OCI-LY7 (cell line): ENCODE data around the gene MVD. TPM values are rescaled to one million over a fixed set of nuclear protein-coding genes. Genes with fewer than 3 reads are reported as not detected.

Experiments
- BruUV-seq: library from RNA; stranded (reverse); fragments of 400-500 nt; replicated peaks from 2 replicates; lab custom pipeline; 2021; lab: Mats Ljungman, UMichigan
- CTCF ChIA-PET: fragments of 300-600 bp; sonication (Branson Sonifier 250); formaldehyde crosslinking; loops from one replicate; lab custom pipeline; 2022; ENCODE audit warnings: antibody characterized with exemption; ENCODE audit not compliant: unreplicated experiment; lab: Charles Lee
- POLR2A ChIA-PET: fragments of 300-600 bp; sonication (Branson Sonifier 250); formaldehyde crosslinking; loops from one replicate; lab custom pipeline; 2022; ENCODE audit warnings: antibody characterized with exemption; lab: Charles Lee
- DNase-seq: peaks from one replicate; pipeline ENCODE4 v3.0.0-alpha.2; 2015; ENCODE audit warnings: low spot score
- H2AFZ ChIP-seq: fragments of 200-600 bp; sonication (generic), shearing (Covaris generic); 2 replicates; pipeline ENCODE4 v1.6.1; 2014; ENCODE audit warnings: mild to moderate bottlenecking, antibody characterized with exemption, low read length, moderate library complexity
- H3K27ac ChIP-seq: fragments of 200-600 bp; sonication (generic); 2 replicates; pipeline ENCODE4 v1.5.1; 2014; ENCODE audit warnings: mixed run types, low read depth, mild to moderate bottlenecking, moderate library complexity, low read length, inconsistent platforms; ENCODE audit not compliant: poor library complexity, severe bottlenecking
- H3K36me3 ChIP-seq: fragments of 200-600 bp; sonication (generic); 2 replicates; pipeline ENCODE4 v1.6.1; 2014; ENCODE audit warnings: mild to moderate bottlenecking, antibody characterized with exemption, low read length, moderate library complexity, mixed read lengths; ENCODE audit not compliant: insufficient read depth
- H3K4me1 ChIP-seq: fragments of 200-600 bp; sonication (generic); 2 replicates; pipeline ENCODE4 v1.5.1; 2014; ENCODE audit warnings: mild to moderate bottlenecking, low read length; ENCODE audit not compliant: insufficient read depth, poor library complexity, severe bottlenecking
- H3K4me2 ChIP-seq: fragments of 200-600 bp; sonication (generic); 2 replicates; pipeline ENCODE4 v1.6.1; 2014; ENCODE audit warnings: mild to moderate bottlenecking, low read length
- H3K4me3 ChIP-seq: fragments of 200-600 bp; sonication (generic); 2 replicates; pipeline ENCODE4 v1.5.1; 2014; ENCODE audit warnings: mild to moderate bottlenecking, low read depth, low read length; ENCODE audit not compliant: poor library complexity, severe bottlenecking
- H3K79me2 ChIP-seq: fragments of 200-600 bp; sonication (generic); 2 replicates; pipeline ENCODE4 v1.6.1; 2016; ENCODE audit warnings: low read depth, mild to moderate bottlenecking, low read length, moderate library complexity, mixed read lengths; ENCODE audit not compliant: insufficient read depth
- H3K9me2 ChIP-seq: fragments of 200-600 bp; sonication (generic); 2 replicates; pipeline ENCODE4 v1.6.1; 2016; ENCODE audit warnings: mild to moderate bottlenecking, low read length, mixed read lengths; ENCODE audit not compliant: insufficient read depth
- H3K9me3 ChIP-seq: fragments of 200-600 bp; sonication (generic); 2 replicates; pipeline ENCODE4 v1.6.1; 2014; ENCODE audit warnings: mild to moderate bottlenecking, mixed run types, low read length, mixed read lengths
- H4K20me1 ChIP-seq: fragments of 200-600 bp; sonication (generic); 2 replicates; pipeline ENCODE4 v1.6.1; 2014; ENCODE audit warnings: mild to moderate bottlenecking, antibody characterized with exemption, low read length, moderate library complexity, mixed read lengths; ENCODE audit not compliant: insufficient read depth
- CTCF ChIP-seq: fragments of 200-600 bp; sonication (generic); conservative IDR thresholded peaks from 2 replicates; pipeline ENCODE4 v1.5.1; 2014; ENCODE audit warnings: mild to moderate bottlenecking, antibody characterized with exemption, low read length, moderate library complexity, mixed read lengths
- EZH2phosphoT487 ChIP-seq: fragments of 200-600 bp; sonication (generic); IDR thresholded peaks from 2 replicates; pipeline ENCODE4 v1.6.1; 2018; ENCODE audit warnings: low read depth, borderline replicate concordance, mild to moderate bottlenecking, mixed run types, antibody characterized with exemption, low read length, moderate library complexity, mixed read lengths
- intact Hi-C: fragments of 100-400 bp; cut with micrococcal nuclease; formaldehyde crosslinking; loops from one replicate; pipeline ENCODE4 v1.10.0; 2022; ENCODE audit not compliant: unreplicated experiment
- total RNA-seq, 2 experiments: library from RNA; depleted of rRNA in 1 of 2; stranded (reverse); fragments of >200 nt in 1 of 2; shearing (Covaris generic) in 1 of 2; gene quantifications; 2 replicates each; pipeline ENCODE4 v1.2.3, GENCODE V29; 2014 to 2022

Gene MVD
- total RNA-seq, 2 experiments from 2014 or later: 65.6 to 158 TPM

DNA sequence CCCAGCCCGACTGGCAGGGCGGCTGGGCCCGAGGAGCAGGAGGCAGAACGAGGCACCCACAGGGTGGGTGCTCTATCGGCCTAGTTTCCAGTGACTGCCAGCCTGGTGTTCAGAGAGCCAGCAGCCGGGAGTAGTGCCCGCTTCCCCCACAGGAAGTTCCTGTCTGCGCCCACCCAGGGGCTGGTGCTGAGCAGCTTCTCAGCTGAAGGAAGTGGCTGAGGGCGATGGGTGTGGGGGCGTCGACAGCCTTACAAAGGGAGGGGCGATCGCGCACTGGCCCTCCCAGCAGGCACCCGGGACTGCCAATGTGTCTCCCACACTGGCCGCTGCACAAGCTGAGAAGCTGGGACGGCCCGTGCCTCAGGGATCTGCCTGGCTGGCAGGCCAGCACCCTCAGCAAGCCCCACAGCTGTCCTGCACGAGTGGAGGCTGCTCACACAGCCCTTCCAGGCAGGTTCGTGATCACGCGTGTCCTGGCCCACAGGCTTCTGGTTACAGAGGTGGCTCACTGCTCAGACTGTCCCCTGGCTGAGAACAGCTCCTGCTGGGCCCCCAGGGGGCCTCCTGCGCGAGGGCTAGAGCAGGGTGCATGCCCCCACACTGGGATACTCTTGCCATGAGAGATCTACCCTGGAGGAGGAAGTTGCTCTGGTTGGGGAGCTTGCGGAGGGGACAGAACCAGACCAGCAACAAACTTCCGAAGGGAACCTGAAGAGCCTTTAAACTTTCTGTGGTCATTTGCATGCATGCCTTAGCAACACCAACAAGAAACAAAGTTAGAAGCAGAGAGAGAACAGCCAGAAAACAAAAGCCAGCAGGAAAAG lies 40.8 kb upstream of the MVD start:
- intact Hi-C loops: loop anchor here (1.0 to 5.0 kb wide), 3 partner anchors 52 to 131 kb away; partner anchors contain the start of genes CYBA and ZC3H18
- H3K79me2 ChIP-seq: peaks cover 26% of the 10 kb centered on the region; the same call in 1 of the 2 replicates
- H2AFZ ChIP-seq: no peak overlapping the region
- peak overlapping the region; percentile 89 for H3K4me3 ChIP-seq
- TF ChIP-seq CTCF (no peak), EZH2phosphoT487 (no peak)
- H3K9me3 ChIP-seq: no peaks in the 10 kb centered on the region
- no peaks in the 10 kb centered on the region for H3K9me2 ChIP-seq
- ChIA-PET POLR2A (no interaction called here), CTCF (no interaction called here)
- H4K20me1 ChIP-seq: no peaks in the 10 kb centered on the region
- DNase-seq: peak; percentile 73
- H3K4me2 ChIP-seq: peak overlapping the region; percentile 79
- H3K36me3 ChIP-seq: peaks cover 12% of the 10 kb centered on the region; the same call in 1 of the 2 replicates
- peak overlapping the region; percentile 71 for H3K27ac ChIP-seq
- BruUV-seq: no TSS peak
- H3K4me1 ChIP-seq: peaks cover 75% of the 10 kb centered on the region

DNA sequence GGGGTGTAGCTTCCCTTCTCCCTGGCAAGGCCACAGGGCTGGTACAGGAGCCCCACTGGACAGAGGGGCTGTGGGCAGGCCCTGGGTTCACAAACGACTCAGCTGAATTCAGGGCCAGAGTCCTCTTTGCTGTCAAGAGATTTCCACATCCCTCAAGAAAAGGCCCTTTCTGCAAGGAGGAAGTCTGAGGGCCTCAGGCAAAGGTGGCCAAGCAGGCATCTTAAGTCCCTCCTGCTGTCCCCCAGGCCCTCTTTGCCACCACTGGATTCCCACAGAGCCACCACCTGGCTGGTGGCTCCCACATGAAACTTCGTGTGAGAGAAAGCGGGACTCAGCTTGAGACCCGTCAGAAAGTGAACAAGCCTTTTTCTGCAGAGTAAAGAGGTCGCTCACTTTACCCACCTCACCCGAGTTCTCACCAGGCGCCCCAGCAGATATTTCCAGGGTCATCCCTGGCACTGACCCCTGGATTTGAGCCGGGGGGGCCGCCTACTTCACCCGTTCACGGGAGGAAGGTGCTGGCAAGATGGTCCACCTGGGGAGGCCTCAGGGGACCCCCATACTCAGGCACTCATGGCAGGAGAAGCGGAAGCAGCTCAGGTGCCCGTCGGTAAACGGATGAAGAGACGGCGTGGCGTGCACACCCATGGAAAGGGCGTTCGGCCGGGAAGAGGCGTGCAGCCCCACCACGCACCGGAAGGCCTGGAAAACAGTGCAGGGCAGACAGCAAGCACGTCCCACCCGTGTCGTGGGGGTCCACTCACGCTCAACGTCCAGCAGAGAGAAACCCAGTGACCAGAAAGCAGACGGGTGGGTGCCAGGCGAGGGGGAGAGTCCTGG lies 39.7 kb upstream of the MVD start:
- H3K27ac ChIP-seq: peak overlapping the region; percentile 71
- H3K4me3 ChIP-seq: peak overlapping the region; percentile 89
- intact Hi-C loops: loop anchor here (1.0 to 5.0 kb wide), 3 partner anchors 51 to 130 kb away; partner anchors contain the start of genes CYBA and ZC3H18
- peak; percentile 32 for DNase-seq
- H3K4me2 ChIP-seq: peak overlapping the region; percentile 79
- no peaks in the 10 kb centered on the region for H4K20me1 ChIP-seq
- H3K4me1 ChIP-seq: peaks cover 71% of the 10 kb centered on the region
- H3K79me2 ChIP-seq: peaks cover 24% of the 10 kb centered on the region; the same call in 1 of the 2 replicates
- H3K9me3 ChIP-seq: no peaks in the 10 kb centered on the region
- POLR2A ChIA-PET: interaction anchor here (0.7 kb wide), 1 partner anchor 99 kb away, joined by 3 read pairs; no protein-coding TSS in a partner anchor
- H2AFZ ChIP-seq: no peak overlapping the region
- no peaks in the 10 kb centered on the region for H3K9me2 ChIP-seq
- BruUV-seq: no TSS peak
- H3K36me3 ChIP-seq: peaks cover 23% of the 10 kb centered on the region; the same call in 1 of the 2 replicates
- TF ChIP-seq EZH2phosphoT487 (no peak), CTCF (no peak)
- CTCF ChIA-PET: interaction anchor here (0.8 kb wide), 1 partner anchor 21 kb away, joined by 4 read pairs; no protein-coding TSS in a partner anchor
